Stimulated activated CD8-positive, alpha-beta memory T cell treated with anti-CD3 and anti-CD28 coated beads, Interleukin-4, amount 100 ng/mL, for 1 hour (primary cell): ENCODE results near the gene DUSP16.
"Not testable (repeated sequence)": the region's sequence is repeated elsewhere in the genome, so short reads cannot be mapped to it uniquely, and the experiment has no call there.

Experiments used
- DNase-seq, 2 donors: peaks; one replicate each; pipeline ENCODE4 v3.0.0-alpha.2; 2020; ENCODE audit warnings: low read depth in 2 of 2, low spot score in 1 of 2

The DUSP16 gene

DNA sequence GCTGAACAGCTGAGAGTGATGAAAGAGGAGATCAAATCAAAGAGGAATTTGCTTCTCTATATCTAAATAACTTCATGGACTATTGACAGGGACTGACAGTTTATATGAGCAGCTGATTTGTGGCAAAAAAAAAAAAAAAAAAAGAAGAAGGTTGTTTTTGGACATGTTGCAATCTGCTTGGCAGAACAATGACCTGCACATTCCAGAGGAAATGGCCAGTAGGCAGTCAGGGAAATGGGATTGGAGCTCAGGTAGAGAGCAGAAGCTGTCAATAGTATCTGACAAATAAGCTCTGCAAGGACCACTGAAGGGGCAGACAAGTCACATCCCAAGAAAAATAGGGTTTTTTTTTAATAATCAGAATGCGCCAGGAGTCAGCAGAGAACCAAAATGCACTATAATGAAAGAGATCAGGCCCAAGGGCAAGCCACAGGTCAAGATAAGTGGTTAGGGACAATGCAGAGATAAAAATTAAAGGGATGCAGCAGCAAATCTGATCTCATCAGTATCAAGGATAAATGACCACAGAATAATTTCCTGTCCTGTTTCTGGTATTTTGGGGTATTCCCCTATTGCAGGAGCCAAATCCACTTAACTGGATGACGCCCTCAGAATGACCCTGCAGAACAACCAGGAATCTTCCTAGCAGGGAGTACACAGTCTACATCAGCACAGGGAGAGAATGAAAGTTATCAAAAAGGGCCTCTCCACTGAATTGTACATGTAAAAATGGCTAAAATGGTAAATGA, 22.6 kb upstream of the DUSP16 start:
- DNase-seq, result no peak

DNA sequence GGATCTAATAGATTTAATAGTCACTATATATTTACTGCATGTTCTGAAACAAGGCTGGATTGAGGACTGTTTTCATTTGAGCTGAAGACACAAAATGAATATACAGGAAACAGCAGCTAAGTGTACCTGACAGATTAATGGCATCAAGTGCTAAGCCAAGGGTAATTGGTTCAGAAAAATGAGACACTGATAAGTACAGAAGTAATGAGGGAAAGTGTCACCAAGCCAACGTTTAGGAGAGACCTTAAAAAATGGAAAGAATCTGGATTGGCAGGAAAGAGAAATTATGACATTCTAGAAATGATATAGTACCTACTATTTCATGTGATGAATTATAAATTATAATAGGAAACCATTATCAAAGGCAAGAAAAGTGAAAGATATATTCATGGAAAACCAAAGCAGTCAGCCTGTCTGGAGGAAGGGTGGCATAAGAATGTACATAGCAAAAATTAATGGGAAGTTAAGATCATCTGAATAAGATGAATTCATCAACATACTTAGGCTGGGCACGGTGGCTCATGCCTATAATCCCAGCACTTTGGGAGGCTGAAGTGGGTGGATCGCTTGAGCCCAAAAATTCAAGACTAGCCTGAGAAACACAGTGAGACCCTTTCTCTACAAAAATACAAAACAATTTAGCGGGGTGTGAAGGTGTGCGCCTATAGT, 21.0 kb upstream of the DUSP16 start:
- no peak for DNase-seq

DNA sequence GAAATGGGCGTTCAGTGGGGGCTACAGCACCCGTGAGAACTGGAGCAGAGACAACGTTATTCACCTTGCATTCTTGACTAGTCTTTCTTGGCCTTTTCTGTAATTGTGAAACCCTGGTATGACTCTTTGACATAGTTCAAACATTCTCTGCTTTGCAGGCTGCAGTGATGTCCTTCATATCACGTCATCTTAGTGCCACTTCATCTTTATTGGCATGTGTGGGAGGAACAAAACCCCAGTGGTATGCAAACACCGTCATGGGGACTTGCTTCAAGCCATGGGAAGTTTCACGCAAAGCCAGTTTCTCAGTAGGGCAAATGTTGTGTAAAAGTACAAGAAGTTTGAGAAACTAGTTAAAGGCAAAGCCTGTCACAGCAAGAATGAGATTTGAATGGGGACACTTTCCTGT, 20.2 kb upstream of the DUSP16 start:
- DNase-seq, result no peak

DNA sequence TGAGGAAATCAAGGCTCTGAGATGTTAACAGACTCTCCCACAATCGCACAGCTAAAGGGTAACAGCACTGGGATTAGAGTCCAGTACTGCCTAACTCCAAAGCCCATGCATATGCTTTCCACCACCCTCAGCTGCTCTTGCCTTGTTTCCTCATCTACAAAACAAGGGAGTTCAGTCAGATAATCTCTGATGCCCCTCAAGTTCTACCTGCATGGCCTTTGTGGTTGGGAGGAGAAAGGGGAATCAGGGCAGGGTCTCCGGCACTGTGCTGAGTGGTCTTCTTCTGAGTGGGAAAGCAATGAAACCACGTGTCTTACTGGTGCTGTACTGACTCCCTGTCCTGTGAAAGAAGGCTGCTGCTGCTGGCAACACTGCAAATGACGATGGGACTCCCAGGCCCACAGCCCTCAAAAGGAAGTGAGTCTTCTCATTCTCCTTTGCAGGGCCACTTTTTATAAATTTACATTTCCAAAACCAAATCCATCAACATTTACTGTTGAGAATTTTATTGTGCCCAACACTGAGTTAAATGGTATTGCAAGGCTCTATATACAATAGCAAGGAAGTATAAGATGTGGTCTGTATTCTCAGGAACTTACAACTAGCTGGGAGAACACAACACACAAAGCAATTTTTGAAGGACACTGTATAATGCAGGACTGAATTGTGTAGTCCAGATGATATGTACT, 19.7 kb upstream of the DUSP16 start:
- DNase-seq, result no peak

DNA sequence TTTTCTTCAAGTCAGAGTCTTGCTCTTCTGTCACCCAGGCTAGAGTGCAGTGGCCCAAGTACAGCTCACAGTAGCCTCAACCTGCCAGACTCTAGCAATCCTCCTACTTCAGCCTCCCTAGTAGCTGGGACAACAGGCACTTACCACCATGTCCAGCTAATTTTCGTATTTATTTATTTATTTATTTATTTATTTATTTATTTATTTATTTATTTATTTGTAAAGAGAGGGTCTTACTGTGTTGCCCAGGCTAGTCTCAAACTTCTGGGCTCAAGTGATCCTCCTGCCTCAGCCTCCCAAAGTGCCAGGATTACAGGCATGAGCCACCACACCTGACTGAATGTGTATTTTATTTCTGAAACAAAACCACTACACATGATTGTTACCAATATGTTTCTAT, 18.1 kb upstream of the DUSP16 start:
- DNase-seq, result not testable (repeated sequence)

DNA sequence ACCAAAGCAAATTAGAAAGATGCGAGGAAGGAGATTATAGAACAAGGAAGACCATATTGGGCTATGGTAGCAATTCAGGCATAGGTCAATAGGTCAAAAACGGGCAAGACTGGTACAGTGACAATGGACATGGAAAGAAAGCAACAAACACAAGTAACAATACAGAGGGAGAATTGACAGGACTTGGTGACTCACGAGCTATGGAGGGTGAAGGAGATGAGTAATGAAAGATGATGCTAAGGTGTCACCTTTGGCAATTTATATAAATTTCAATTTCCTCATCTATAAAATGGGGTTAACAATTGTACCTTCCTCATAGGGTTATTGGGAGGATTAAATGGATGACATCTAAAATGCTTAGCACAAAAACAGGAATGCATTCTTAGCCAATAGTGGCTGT, 15.1 kb upstream of the DUSP16 start:
- no peak for DNase-seq

DNA sequence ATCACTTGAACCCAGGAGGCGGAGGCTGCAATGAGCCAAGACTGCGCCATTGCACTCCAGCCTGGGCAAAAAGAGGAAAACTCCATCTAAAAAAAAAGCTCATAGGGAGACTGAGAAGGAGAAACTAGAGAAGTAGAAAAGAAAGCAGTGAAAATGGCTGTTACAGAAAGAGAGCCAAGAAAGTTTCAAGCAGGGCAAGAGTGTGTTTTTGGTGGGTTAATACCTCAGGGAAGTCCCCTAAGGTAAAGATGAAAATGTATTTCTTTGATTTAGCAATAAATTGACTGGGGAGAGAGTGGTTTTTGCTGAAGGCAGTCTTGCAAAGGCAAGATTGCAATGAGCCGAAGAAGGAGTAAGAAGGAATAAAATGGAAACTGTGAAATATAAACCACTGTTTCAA, 10.0 kb upstream of the DUSP16 start:
- DNase-seq, result no peak

DNA sequence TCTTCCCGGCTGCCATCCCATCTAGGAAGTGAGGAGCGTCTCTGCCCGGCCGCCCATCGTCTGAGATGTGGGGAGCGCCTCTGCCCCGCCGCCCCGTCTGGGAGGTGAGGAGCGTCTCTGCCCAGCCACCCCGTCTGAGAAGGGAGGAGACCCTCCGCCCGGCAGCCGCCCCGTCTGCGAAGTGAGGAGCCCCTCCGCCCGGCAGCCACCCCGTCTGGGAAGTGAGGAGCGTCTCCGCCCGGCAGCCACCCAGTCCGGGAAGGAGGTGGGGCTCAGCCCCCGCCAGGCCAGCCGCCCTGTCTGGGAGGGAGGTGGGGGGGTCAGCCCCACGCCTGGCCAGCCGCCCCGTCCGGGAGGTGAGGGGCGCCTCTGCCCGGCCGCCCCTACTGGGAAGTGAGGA, 3.3 kb upstream of the DUSP16 start:
- DNase-seq, result not testable (repeated sequence)

DNA sequence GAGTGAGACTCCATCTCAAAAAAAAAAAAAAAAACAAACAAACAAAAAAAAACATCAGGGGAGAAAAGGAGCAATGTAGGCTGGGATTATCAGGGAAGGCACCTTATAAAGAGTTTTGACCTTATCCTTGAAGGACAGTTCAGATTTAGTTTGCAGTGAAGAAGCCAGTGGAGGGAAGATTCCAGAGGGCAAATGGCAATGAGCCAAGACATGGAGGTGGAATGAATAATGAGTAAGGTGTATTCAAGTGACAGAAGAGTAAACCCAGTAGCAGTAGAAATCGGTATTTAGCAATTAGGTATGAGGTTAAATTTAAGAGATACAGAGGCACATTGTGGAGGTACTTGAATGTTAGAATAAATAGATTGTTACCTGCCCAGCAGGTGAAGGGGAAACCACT, 2.2 kb upstream of the DUSP16 start:
- DNase-seq, result no peak

DNA sequence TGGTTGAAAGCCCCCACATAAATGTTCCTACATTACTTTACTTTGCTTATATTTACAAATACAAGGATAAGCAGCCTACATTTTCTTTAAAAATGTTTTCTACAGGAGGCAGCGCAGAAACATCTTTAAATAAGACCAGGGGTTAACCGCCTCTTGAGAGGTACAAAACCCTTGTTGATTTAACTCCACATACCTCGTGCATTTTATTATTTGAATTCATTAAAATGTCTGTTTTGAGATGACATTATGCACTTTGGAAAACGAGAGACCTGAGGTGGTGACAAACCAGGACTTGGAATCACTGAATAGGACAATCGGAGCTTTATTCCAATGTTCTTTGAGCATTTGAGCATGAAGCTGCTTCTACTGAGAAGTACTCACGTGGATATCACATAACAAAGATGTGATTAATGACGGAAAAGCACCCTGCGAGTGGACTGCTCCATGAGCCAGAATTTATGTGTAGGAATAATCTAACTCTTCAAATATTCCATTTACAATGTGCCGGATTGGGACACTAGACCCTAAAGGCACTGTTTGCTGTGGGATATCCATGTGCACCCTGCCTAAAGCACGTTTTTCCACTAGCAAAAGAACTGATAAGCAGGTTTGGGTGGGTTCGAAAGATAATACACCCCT, 746 bp upstream of the DUSP16 start:
- DNase-seq, result no peak

DNA sequence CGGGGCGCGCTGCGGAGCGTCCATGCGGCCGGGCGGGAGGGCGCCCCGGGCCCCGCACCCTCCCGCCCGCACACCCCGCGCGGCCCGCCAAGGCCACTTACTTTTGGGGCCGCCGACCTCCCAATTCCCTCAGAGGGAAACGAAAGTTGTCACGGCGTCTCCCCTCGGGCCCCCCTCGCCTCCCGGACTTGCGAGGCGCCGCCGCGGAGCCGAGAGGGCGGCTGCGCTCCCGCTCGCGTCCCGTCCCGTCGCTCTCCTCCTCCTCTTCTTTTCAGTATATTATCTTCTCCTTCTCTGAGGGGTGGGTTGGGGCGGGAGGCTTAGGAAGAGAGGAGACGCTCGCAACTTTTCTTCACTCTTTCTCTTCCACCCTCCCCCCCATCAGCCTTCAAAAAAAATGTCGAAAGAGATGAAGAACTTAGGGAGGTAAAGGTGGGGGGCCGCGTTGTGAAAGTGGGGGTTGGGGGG, 613 bp downstream of the DUSP16 start:
- DNase-seq, result no peak

DNA sequence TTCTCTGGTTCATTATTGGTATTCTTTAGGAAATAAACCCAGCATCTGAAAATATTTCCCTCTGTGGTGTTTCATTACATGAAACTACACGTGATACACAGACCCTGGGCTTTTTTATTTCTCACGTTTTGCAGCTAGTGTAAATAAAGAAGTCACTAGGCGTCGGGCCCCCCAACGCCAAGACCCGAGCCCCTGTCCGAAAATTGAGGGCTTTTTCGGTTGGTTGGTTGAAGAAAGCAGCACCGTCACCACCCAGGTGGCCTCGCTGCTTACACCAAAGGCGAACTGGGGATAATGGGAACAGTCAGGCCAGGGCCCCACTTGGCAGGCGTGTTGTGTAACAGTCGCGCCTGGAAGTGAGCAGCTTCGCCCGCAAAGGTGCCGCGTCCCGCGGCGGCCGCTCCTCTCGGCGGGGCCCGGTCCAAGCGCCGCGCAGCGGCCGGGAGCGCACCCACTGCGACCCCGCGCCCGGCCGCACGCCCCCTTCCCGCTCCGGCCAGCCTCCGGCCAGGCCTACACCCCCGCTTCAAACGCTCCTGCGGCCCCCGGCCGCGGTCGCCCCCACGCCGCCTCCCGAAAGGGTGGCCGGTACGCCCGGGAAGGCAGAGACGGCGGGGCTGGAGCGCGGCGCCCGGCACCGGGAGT, 1.2 kb downstream of the DUSP16 start:
- no peak for DNase-seq

DNA sequence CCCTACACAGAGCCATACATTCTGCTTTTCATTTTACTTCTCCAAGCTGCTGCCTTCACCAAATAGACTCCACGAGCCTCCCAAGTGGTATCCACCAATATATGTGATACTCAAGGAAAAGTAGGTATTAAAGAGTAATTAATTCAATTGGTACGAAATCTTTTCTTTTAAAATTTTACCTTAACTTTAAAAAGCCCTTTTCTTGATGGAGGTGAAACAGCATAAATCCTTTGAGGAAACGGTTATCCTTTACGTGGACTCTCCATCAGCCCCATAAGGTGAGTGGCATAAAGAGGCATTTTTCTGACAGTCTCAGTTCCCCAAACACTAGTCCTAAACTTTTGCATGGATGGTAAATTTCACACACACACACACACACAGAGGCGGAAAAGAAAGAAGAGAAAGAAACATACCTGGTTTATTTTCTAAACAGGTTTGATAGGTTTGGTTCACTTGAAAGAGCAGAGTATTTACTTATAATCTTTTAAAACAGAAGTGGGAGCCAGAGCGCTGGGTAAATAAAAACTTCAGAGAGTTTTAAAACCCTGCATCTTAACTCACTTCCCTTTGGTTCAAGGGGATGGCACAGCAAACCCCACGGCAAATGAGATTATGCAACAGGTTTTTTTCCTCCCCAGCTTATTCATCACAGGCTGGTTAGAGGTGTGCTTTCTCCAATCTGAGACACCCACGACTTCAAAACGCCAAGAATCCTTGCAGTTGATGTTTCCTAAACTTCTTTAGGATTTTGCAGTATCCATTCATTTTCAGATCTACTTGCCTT, 1.9 kb downstream of the DUSP16 start:
- peak in 1 of 2 donors; percentile 15 for DNase-seq

DNA sequence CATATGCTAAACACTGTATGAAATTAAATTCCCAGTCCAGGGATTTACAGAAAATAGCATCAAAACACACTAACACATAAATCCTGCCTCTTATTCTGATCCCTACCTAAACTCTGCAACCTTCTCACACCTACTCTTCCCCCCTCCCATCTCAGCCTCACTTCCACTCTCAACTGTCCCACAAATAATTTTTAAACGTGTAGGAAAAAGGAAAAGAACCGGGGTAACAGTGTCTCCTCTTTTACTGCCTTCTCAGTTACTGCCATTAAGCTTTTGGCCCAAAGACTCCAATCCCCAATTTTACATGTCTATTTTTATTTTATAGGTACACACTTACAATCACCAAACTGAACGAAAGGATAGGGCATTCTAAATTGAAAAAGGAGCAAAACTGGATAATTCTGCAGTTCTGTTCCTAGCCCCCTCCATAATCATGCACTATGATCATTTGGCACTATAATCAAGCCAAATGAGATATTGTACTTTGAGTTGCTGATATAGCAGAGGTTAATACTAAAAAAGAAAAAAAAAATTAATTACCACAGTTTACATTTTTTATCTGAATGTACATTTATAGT, 2.9 kb downstream of the DUSP16 start:
- DNase-seq, result no peak

DNA sequence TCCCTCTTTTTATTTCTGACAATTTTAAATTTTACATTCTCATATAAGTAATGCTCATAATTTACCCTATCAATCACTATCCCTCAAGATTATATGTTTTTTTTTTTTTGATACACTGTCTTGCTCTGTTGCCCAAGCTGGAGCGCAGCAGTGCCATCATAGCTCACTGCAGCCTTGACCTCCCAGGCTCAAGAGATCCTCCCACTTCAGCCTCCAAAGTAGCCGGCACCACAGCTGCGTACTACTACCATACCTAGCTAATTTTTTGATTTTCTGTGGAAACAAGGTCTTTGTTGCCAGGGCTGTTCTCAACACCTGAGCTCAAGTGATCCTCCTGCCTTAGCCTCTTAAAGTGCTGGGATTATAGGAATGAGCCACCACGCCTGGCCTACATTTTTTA, 4.4 kb downstream of the DUSP16 start:
- DNase-seq, result no peak

DNA sequence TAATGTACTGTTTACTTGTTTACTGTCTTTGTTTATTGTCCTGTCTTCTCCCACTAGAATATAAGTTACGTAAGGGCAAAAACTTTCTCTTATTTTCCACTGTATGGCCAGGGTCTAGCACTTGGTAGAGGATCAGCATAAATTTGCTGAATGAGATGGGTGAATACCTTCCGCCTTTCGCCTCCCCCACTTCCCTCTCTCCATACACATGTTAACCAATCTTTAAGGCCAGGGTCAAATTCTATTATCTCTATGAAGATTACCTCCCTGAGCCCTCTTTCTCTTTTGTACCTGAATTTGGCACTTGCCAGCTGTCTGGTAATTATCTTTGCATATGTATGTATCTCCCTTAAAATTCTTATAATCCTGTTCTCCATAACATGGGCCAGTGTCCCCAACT, 4.9 kb downstream of the DUSP16 start:
- DNase-seq, result no peak

DNA sequence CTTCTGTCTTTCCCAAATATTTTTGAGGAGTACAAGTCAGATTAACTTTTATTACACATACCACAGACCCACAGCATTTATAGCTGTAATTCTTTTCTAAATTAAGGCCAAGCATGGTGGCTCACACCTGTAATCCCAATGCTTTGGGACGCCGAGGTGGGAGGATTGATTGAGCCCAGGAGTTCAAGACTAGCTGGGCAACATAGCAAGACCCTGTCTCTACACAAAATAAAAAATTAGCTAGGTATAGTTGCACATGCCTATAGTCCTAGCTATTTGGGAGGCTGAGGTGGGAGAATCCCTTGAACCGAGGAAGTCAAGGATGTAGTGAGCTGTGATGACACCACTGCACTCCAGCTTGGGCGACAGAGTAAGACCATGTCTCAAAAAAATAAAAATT, 7.0 kb downstream of the DUSP16 start:
- no peak for DNase-seq

DNA sequence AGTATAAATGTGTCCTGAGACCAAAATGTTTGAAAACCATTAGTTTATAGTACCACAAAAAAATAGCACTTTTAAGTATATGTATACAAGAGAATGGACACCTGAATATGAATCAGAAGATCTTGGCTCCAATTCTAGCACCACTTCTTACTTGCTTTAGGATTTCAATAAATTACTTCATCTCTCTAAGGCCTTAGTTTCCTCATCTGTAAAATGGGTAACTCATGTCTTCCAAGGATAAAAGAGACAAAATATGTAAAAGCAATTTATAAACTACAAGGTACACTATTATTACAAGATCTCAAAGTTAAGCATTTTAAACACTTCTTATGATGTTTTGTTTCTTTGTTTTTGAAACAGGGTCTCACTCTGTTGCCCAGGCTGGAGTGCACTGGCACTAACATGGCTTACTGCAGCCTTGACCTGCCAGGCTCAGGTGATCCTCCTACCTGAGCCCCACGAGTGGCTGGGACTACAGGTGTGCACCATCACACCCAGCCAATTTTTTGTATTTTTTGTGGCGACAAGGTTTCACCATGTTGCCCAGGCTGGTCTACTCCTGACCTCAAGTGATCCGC, 9.4 kb downstream of the DUSP16 start:
- no peak for DNase-seq

DNA sequence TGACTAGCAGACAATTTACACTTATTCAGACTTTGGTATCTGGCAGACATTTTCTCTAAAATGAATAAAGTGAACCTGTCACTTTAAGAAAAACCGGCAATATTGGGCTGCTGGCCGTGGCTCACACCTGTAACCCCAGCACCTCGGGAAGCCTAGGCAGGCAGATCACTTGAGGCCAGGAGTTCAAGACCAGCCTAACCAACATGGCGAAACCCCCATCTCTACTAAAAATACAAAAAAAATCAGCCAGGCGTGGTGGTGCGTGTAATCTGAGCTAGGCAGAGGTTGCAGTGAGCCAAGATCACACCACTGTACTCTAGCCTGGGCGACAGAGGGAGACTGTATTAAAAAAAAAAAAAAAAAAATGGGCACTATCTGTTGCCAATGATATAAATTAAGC, 11.5 kb downstream of the DUSP16 start:
- DNase-seq, result no peak

DNA sequence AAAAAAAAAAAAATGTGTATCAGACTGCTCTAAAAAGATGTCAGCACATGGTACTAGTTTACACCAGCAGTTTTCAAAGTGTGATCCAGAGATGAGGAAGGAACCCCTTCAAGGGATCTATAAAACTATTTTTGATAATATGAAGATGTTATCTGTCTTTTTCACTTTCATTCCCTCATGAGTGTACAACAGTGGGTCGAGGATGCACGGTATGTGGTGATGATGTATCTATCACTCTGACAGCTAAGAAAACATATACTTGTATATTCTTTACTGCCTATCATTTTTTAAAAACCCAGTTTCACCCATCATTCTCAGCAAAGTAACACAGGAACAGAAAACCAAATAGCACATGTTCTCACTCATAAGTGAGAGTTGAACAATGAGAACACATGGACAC, 12.4 kb downstream of the DUSP16 start:
- no peak for DNase-seq
